Endothelial cell of umbilical vein (primary cell): ENCODE data around the gene SIRPB1. TPM values are rescaled to one million over a fixed set of nuclear protein-coding genes. Genes with fewer than 3 reads are reported as not detected.

Experiments used
- BruUV-seq: library from RNA; stranded (reverse); fragments of 400-500 nt; replicated peaks from 2 replicates; lab custom pipeline; 2021; lab: Mats Ljungman, UMichigan
- CTCF ChIA-PET: fragments of 300-600, 350-600 bp; sonication (Branson Sonifier 250); formaldehyde crosslinking; loops from one replicate; lab custom pipeline; 2021; ENCODE audit warnings: antibody characterized with exemption, inconsistent platforms; lab: Charles Lee
- POLR2A ChIA-PET: fragments of 300-600, 350-600 bp; sonication (Branson Sonifier 250); formaldehyde crosslinking; loops from one replicate; lab custom pipeline; 2021; ENCODE audit warnings: antibody characterized with exemption, inconsistent platforms; lab: Charles Lee
- DNase-seq: peaks from one replicate; pipeline ENCODE4 v3.0.0-alpha.2; 2011; ENCODE audit warnings: low read depth, low spot score
- FAIRE-seq: peaks from 2 replicates; lab custom pipeline; 2011; peaks lifted over from hg19 to GRCh38; lab: Jason Lieb, UNC
- H2AFZ ChIP-seq: 2 replicates; pipeline ENCODE4 v1.6.0; 2012; ENCODE audit warnings: low read depth, low read length, control low read depth, inconsistent platforms
- H3K27ac ChIP-seq: 2 replicates; pipeline ENCODE4 v1.5.1; 2011; ENCODE audit warnings: low read depth, mild to moderate bottlenecking, control low read depth, low read length, moderate library complexity; ENCODE audit not compliant: insufficient read depth
- H3K27me3 ChIP-seq, 2 experiments: 2 replicates each; pipeline versions ENCODE4 v1.6.0 to v1.6.1; 2011; ENCODE audit warnings: low read length in 2 of 2, mixed read lengths in 1 of 2; ENCODE audit not compliant: control insufficient read depth in 2 of 2, insufficient read depth in 2 of 2
- H3K36me3 ChIP-seq, 2 experiments: 2 replicates in 1 of 2; 3 replicates in 1 of 2; pipeline ENCODE4 v1.5.1; 2011; ENCODE audit warnings: low read length in 2 of 2, mild to moderate bottlenecking in 1 of 2, moderate library complexity in 1 of 2; ENCODE audit not compliant: control insufficient read depth in 2 of 2, insufficient read depth in 2 of 2; ENCODE audit errors: extremely low read depth in 1 of 2
- H3K4me1 ChIP-seq: 3 replicates; pipeline ENCODE4 v1.5.1; 2011; ENCODE audit warnings: mild to moderate bottlenecking, low read length; ENCODE audit not compliant: control insufficient read depth, insufficient read depth; ENCODE audit errors: extremely low read depth
- H3K4me2 ChIP-seq: 2 replicates; pipeline ENCODE4 v1.6.1; 2011; ENCODE audit warnings: low read length, control low read depth, mixed read lengths; ENCODE audit not compliant: insufficient read depth
- H3K4me3 ChIP-seq, 3 experiments: fragments of 200-600 bp in 1 of 3; sonication (generic), shearing (Covaris generic) in 1 of 3; replicated peaks in 1 of 3; 2 replicates each; pipeline ENCODE4 v1.5.1; 2011 to 2016; ENCODE audit warnings: control low read depth in 3 of 3, low read length in 3 of 3, mild to moderate bottlenecking in 2 of 3, inconsistent platforms in 1 of 3, low read depth in 1 of 3, moderate library complexity in 1 of 3; ENCODE audit not compliant: insufficient read depth in 1 of 3
- H3K79me2 ChIP-seq: 2 replicates; pipeline ENCODE4 v1.6.0; 2012; ENCODE audit warnings: low read length, inconsistent platforms; ENCODE audit not compliant: control insufficient read depth, insufficient read depth
- H3K9ac ChIP-seq: replicated peaks from 2 replicates; pipeline ENCODE3; 2011; ENCODE audit warnings: low read length, control low read depth; ENCODE audit not compliant: insufficient read depth; ENCODE audit errors: extremely low read depth
- H3K9me1 ChIP-seq: replicated peaks from 3 replicates; pipeline ENCODE4 v1.6.0; 2011; ENCODE audit warnings: mild to moderate bottlenecking, low read length; ENCODE audit not compliant: control insufficient read depth, insufficient read depth; ENCODE audit errors: extremely low read depth
- H3K9me3 ChIP-seq: replicated peaks from 2 replicates; pipeline ENCODE4 v1.5.1; 2012; ENCODE audit warnings: low read length, inconsistent platforms; ENCODE audit not compliant: control insufficient read depth, insufficient read depth
- H4K20me1 ChIP-seq: replicated peaks from 2 replicates; pipeline ENCODE3; 2011; ENCODE audit warnings: mild to moderate bottlenecking, low read length; ENCODE audit not compliant: control insufficient read depth, insufficient read depth; ENCODE audit errors: extremely low read depth
- CTCF ChIP-seq, 2 donors: IDR thresholded peaks; 1 replicate in 1 of 2; 2 replicates in 1 of 2; pipeline ENCODE4 v1.5.1; 2011; ENCODE audit warnings: low read length in 2 of 2, mild to moderate bottlenecking in 2 of 2, moderate library complexity in 2 of 2, control low read depth in 1 of 2, inconsistent platforms in 1 of 2, low read depth in 1 of 2; ENCODE audit not compliant: insufficient read depth in 1 of 2; ENCODE audit errors: extremely low read depth in 1 of 2
- EZH2 ChIP-seq: IDR thresholded peaks from 2 replicates; pipeline ENCODE4 v1.6.1; 2012; ENCODE audit warnings: borderline replicate concordance, low read depth, mild to moderate bottlenecking, moderate library complexity, low read length, inconsistent platforms; ENCODE audit not compliant: severe bottlenecking
- FOS ChIP-seq: IDR thresholded peaks from 2 replicates; pipeline ENCODE4 v1.6.1; 2011; ENCODE audit warnings: mild to moderate bottlenecking, low read length, moderate library complexity, borderline replicate concordance; ENCODE audit not compliant: insufficient read depth
- JUN ChIP-seq: IDR thresholded peaks from 2 replicates; pipeline ENCODE4 v1.6.1; 2011; ENCODE audit warnings: borderline replicate concordance, low read depth; ENCODE audit not compliant: insufficient read length, insufficient read depth
- MAX ChIP-seq: IDR thresholded peaks from 2 replicates; pipeline ENCODE4 v1.6.1; 2011; ENCODE audit not compliant: insufficient read depth, insufficient read length
- MYC ChIP-seq: IDR thresholded peaks from one replicate; pipeline ENCODE4 v1.6.1; 2011; ENCODE audit warnings: mild to moderate bottlenecking, low read depth, low read length
- POLR2A ChIP-seq: IDR thresholded peaks from 2 replicates; pipeline ENCODE4 v1.6.1; 2012; ENCODE audit warnings: low read depth, mild to moderate bottlenecking, control low read depth, low read length
- POLR2AphosphoS5 ChIP-seq: IDR thresholded peaks from 2 replicates; pipeline ENCODE4 v1.6.1; 2012; ENCODE audit warnings: low read depth, mild to moderate bottlenecking, control low read depth, low read length, moderate library complexity; ENCODE audit not compliant: insufficient read depth
- dilution Hi-C: fragments of 300-500 bp; cut with MboI; formaldehyde crosslinking; loops from one replicate; pipeline ENCODE4 v1.15.0; 2019; ENCODE audit warnings: low sequenced_read_pairs; ENCODE audit not compliant: extremely low pct_ligation_motif_present
- intact Hi-C: fragments of 100-400 bp; cut with micrococcal nuclease; formaldehyde crosslinking; loops from one replicate; pipeline ENCODE4 v1.10.0; 2022
- polyA plus RNA-seq, 4 experiments: library from polyadenylated mRNA; depleted of rRNA in 3 of 4; stranded (reverse) in 3 of 4; unstranded in 1 of 4; fragments of >200 nt; gene quantifications; 2 replicates each; pipeline versions ENCODE4 v1.2.1 to v1.2.3, GENCODE V29; 2011 to 2012; ENCODE audit warnings: missing spikeins in 1 of 4
- total RNA-seq: library from RNA; stranded (reverse); gene quantifications from 2 replicates; pipeline ENCODE4 v1.2.3, GENCODE V29; 2021

Gene SIRPB1
- total and polyA plus RNA-seq, 2 donors (not counting 3 experiments of a cell fraction or from before 2014, with no cell fraction given), result 0.10 to 6.5 TPM

- no peak overlapping the region for H3K4me3 ChIP-seq
- FAIRE-seq, result no peak
- no peaks in the 10 kb centered on the region for H3K36me3 ChIP-seq
- intact Hi-C loops, result no loop called here
- DNase-seq, result no peak
- H3K27me3 ChIP-seq, result peaks cover 3 to 6% of the 10 kb centered on the region in 2 experiments
- H3K9ac ChIP-seq, result no peak overlapping the region
- no peaks in the 10 kb centered on the region for H3K4me1 ChIP-seq
- no peaks in the 10 kb centered on the region for H3K9me3 ChIP-seq
- CTCF ChIA-PET, result no interaction called here
- H4K20me1 ChIP-seq, result no peaks in the 10 kb centered on the region
- no peak overlapping the region for H3K27ac ChIP-seq
- H2AFZ ChIP-seq, result no peak overlapping the region
- no peaks in the 10 kb centered on the region for H3K79me2 ChIP-seq
- H3K9me1 ChIP-seq, result no peaks in the 10 kb centered on the region
- TF ChIP-seq JUN, result no peak
- no peak for TF ChIP-seq MYC
- TF ChIP-seq CTCF (IDR thresholded peaks at IDR 0.05; ENCODE audit: extremely low read depth in 1 of 2, insufficient read depth in 1 of 2, low read depth in 1 of 2, low read length in 2 of 2), result no peak
- no peak for TF ChIP-seq POLR2AphosphoS5
- TF ChIP-seq EZH2, result no peak
- no peak for TF ChIP-seq FOS
- no peak for TF ChIP-seq MAX
- TF ChIP-seq POLR2A, result no peak
- H3K4me2 ChIP-seq, result no peak overlapping the region
- POLR2A ChIA-PET, result no interaction called here
- BruUV-seq, result no TSS peak
- dilution Hi-C loops, result no loop called here
Measured at GRCh38 chr20:1651268-1652058, 31.7 kb upstream of the SIRPB1 start.
